HCT116 (cell line): ENCODE results near the gene CTXN1.
A peak's percentile ranks its signal among the peaks of the same experiment; 100 is the strongest.

Experiments
- CBX3 ChIP-seq: IDR thresholded peaks from 2 replicates; pipeline ENCODE4 v1.6.1; 2012; ENCODE audit warnings: low read depth
- EGR1 ChIP-seq: IDR thresholded peaks from 2 replicates; pipeline ENCODE4 v1.6.1; 2012; ENCODE audit warnings: low read depth
- EZH2phosphoT487 ChIP-seq: fragments of 200-600 bp; IDR thresholded peaks from 2 replicates; pipeline ENCODE4 v1.6.1; 2018; ENCODE audit warnings: antibody characterized with exemption, borderline replicate concordance
- POLR2A ChIP-seq: IDR thresholded peaks from 2 replicates; pipeline ENCODE4 v1.7.0; 2011; ENCODE audit warnings: borderline replicate concordance; ENCODE audit not compliant: insufficient read depth, insufficient read length; ENCODE audit errors: extremely low read depth
- RAD21 ChIP-seq: IDR thresholded peaks from 2 replicates; pipeline ENCODE4 v1.6.1; 2012; ENCODE audit warnings: low read depth, mild to moderate bottlenecking
- SIN3A ChIP-seq: IDR thresholded peaks from 2 replicates; pipeline ENCODE4 v1.6.1; 2012; ENCODE audit warnings: low read depth
- SP1 ChIP-seq: IDR thresholded peaks from 2 replicates; pipeline ENCODE4 v1.6.1; 2012; ENCODE audit warnings: low read depth
- TCF7L2 ChIP-seq: IDR thresholded peaks from 2 replicates; pipeline ENCODE4 v1.7.0; 2011; ENCODE audit warnings: borderline replicate concordance, inconsistent platforms; ENCODE audit not compliant: insufficient read depth, insufficient read length; ENCODE audit errors: extremely low read depth
- YY1 ChIP-seq: IDR thresholded peaks from 2 replicates; pipeline ENCODE4 v1.6.1; 2011; ENCODE audit warnings: low read length, low read depth, moderate library complexity, mild to moderate bottlenecking; ENCODE audit not compliant: insufficient replicate concordance; ENCODE audit errors: extremely low read depth
- ZFX ChIP-seq: fragments of 450-650 bp; IDR thresholded peaks from 2 replicates; pipeline ENCODE4 v1.6.1; 2017
- ZNF274 ChIP-seq: fragments of 200-500 bp; sonication (Bioruptor generic); IDR thresholded peaks from 2 replicates; pipeline ENCODE4 v1.6.1; 2014; ENCODE audit warnings: mild to moderate bottlenecking, low read depth, low read length, inconsistent platforms
- TF ChIP-seq, protein P1 (sequence below), 3 experiments: fragments of 200-600 bp in 1 of 3; sonication (generic) in 1 of 3; IDR thresholded peaks in 2 of 3; conservative IDR thresholded peaks in 1 of 3; 2 replicates each; pipeline ENCODE4 v1.5.1; 2012 to 2017; ENCODE audit warnings: low read depth in 2 of 3, low read length in 2 of 3, antibody characterized with exemption in 1 of 3, borderline replicate concordance in 1 of 3, control low read depth in 1 of 3, mild to moderate bottlenecking in 1 of 3, mixed read lengths in 1 of 3, mixed run types in 1 of 3, moderate library complexity in 1 of 3; ENCODE audit not compliant: insufficient read depth in 1 of 3
- TF ChIP-seq, protein P2 (sequence below): IDR thresholded peaks from 2 replicates; pipeline ENCODE4 v1.6.1; 2012

DNA sequence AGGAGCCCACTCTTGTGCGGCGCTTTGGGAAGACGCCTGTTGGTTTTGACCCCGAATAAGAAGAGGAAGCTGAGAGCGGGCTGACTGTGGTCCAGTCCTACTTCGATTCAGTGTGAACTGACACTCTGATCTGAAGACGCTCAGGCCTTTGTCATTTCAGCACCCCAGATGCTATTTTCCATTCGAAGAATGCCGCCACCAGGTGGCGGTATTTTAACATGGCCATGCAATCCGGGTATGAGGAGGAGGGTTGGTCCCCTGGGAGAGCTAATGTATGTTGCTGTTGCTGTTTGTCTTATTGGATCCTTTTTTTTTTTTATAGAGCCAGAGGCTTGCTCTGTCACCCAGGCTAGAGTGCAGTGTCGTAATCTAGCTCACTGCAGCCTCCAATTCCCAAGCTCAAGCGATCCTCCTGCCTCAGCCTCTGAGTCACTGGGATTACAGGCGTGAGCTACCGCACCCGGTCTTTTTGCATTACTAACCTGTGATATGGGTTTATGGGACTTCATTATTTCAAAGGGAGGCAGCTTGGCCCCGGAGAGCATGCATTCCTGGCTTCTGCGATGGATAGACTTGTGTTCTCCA lies 18.3 kb upstream of the CTXN1 start:
- TF ChIP-seq, protein P1, sequence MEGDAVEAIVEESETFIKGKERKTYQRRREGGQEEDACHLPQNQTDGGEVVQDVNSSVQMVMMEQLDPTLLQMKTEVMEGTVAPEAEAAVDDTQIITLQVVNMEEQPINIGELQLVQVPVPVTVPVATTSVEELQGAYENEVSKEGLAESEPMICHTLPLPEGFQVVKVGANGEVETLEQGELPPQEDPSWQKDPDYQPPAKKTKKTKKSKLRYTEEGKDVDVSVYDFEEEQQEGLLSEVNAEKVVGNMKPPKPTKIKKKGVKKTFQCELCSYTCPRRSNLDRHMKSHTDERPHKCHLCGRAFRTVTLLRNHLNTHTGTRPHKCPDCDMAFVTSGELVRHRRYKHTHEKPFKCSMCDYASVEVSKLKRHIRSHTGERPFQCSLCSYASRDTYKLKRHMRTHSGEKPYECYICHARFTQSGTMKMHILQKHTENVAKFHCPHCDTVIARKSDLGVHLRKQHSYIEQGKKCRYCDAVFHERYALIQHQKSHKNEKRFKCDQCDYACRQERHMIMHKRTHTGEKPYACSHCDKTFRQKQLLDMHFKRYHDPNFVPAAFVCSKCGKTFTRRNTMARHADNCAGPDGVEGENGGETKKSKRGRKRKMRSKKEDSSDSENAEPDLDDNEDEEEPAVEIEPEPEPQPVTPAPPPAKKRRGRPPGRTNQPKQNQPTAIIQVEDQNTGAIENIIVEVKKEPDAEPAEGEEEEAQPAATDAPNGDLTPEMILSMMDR (IDR thresholded peaks at IDR 0.05 in 2 of 3, conservative IDR thresholded peaks at IDR 0.05 in 1 of 3; ENCODE audit: borderline replicate concordance in 1 of 3, insufficient read depth in 1 of 3, low read depth in 2 of 3, low read length in 2 of 3): peak; percentile 73 to 89 (median 89)
- TF ChIP-seq ZFX: no peak
- no peak for TF ChIP-seq EGR1
- TF ChIP-seq SP1: no peak
- TF ChIP-seq POLR2A: no peak
- TF ChIP-seq CBX3: 0 out of 2 replicates have a peak, but pooled peaks have one; percentile 40
- TF ChIP-seq ZNF274: no peak
- TF ChIP-seq, protein P2, sequence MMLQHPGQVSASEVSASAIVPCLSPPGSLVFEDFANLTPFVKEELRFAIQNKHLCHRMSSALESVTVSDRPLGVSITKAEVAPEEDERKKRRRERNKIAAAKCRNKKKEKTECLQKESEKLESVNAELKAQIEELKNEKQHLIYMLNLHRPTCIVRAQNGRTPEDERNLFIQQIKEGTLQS: no peak
- TF ChIP-seq TCF7L2: no peak
- TF ChIP-seq RAD21: peak; percentile 82
- TF ChIP-seq SIN3A: no peak
- TF ChIP-seq EZH2phosphoT487: no peak
- TF ChIP-seq YY1: peak; percentile 51
